ENCODE data around the gene AZIN2. TPM values are rescaled to one million over a fixed set of nuclear protein-coding genes. Genes with fewer than 3 reads are reported as not detected.

The AZIN2 gene
- polyA plus RNA-seq, 2 of the 4 experiments (the other 2 are of a cell fraction) = 1.6 to 1.9 TPM

GRCh38 chr1:33121728-33122127 lies 40.8 kb downstream of the AZIN2 start:
- no peak overlapping the region for H3K27ac ChIP-seq
- TF ChIP-seq BHLHE40 (IDR thresholded peaks at IDR 0.05; ENCODE audit: low read depth, low read length) (no peak), E2F6 (IDR thresholded peaks at IDR 0.05; ENCODE audit: borderline replicate concordance, low read depth) (no peak), RCOR1 (IDR thresholded peaks at IDR 0.05; ENCODE audit: low read depth, low read length) (no peak), HOXA7 (CRISPR knock-in tag; IDR thresholded peaks at IDR 0.05) (no peak), ZNF302 (CRISPR knock-in tag; IDR thresholded peaks at IDR 0.05) (no peak), ZC3H11A (IDR thresholded peaks at IDR 0.05) (no peak), RFX5 (IDR thresholded peaks at IDR 0.05) (no peak)

GRCh38 chr1:33122483-33123178 lies 41.7 kb downstream of the AZIN2 start:
- no peaks in the 10 kb centered on the region for H3K9me3 ChIP-seq
- H3K4me1 ChIP-seq = peaks cover 4% of the 10 kb centered on the region; the same call in 1 of the 3 replicates
- CTCF ChIA-PET = interaction anchor here (1.6 kb wide), 1 partner anchor 334 kb away, joined by 4 read pairs; no protein-coding TSS in a partner anchor
- TF ChIP-seq FOXS1 (CRISPR knock-in tag; IDR thresholded peaks at IDR 0.05) (no peak), TP53 (CRISPR knock-in tag; IDR thresholded peaks at IDR 0.05) (no peak), GATA3 (IDR thresholded peaks at IDR 0.05; ENCODE audit: borderline replicate concordance) (no peak), PHF8 (IDR thresholded peaks at IDR 0.05; ENCODE audit: borderline replicate concordance, low read depth) (no peak), KDM1A (IDR thresholded peaks at IDR 0.05; ENCODE audit: low read depth) (no peak), FOSB (CRISPR knock-in tag; IDR thresholded peaks at IDR 0.05) (no peak), CEBPB (IDR thresholded peaks at IDR 0.05) (no peak), MAZ (IDR thresholded peaks at IDR 0.05; ENCODE audit: borderline replicate concordance, low read depth, low read length) (no peak), JUNB (IDR thresholded peaks at IDR 0.05) (no peak), FOSL2 (IDR thresholded peaks at IDR 0.05) (no peak), FOSL2 (CRISPR knock-in tag; IDR thresholded peaks at IDR 0.05) (no peak), TFCP2L1 (CRISPR knock-in tag; IDR thresholded peaks at IDR 0.05) (no peak), MAFK (IDR thresholded peaks at IDR 0.05; ENCODE audit: partially characterized antibody) (no peak), MYC (IDR thresholded peaks at IDR 0.05; ENCODE audit: borderline replicate concordance, low read length) (no peak), ZNF302 (CRISPR knock-in tag; IDR thresholded peaks at IDR 0.05) (no peak), KDM5A (IDR thresholded peaks at IDR 0.05) (no peak), ZSCAN20 (CRISPR knock-in tag; IDR thresholded peaks at IDR 0.05) (no peak)
- TF ChIP-seq, protein P1, sequence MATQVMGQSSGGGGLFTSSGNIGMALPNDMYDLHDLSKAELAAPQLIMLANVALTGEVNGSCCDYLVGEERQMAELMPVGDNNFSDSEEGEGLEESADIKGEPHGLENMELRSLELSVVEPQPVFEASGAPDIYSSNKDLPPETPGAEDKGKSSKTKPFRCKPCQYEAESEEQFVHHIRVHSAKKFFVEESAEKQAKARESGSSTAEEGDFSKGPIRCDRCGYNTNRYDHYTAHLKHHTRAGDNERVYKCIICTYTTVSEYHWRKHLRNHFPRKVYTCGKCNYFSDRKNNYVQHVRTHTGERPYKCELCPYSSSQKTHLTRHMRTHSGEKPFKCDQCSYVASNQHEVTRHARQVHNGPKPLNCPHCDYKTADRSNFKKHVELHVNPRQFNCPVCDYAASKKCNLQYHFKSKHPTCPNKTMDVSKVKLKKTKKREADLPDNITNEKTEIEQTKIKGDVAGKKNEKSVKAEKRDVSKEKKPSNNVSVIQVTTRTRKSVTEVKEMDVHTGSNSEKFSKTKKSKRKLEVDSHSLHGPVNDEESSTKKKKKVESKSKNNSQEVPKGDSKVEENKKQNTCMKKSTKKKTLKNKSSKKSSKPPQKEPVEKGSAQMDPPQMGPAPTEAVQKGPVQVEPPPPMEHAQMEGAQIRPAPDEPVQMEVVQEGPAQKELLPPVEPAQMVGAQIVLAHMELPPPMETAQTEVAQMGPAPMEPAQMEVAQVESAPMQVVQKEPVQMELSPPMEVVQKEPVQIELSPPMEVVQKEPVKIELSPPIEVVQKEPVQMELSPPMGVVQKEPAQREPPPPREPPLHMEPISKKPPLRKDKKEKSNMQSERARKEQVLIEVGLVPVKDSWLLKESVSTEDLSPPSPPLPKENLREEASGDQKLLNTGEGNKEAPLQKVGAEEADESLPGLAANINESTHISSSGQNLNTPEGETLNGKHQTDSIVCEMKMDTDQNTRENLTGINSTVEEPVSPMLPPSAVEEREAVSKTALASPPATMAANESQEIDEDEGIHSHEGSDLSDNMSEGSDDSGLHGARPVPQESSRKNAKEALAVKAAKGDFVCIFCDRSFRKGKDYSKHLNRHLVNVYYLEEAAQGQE (IDR thresholded peaks at IDR 0.05) = no peak
- ATAC-seq (no peak), FAIRE-seq (no peak), DNase-seq (ENCODE audit: low read depth in 1 of 2, low spot score in 1 of 2) (no peak)
- no peak overlapping the region for H3K4me3 ChIP-seq
- no peak overlapping the region for H3K4me2 ChIP-seq
- POLR2A ChIA-PET = no interaction called here
- no peak overlapping the region for H3K27ac ChIP-seq
- WGBS (ENCODE audit: missing lambda C conversion rate) = 62% methylated on average over 7 of the region's 7 CpGs

More at GRCh38 chr1:33121728-33122127, 40.8 kb downstream of the AZIN2 start:
- WGBS (ENCODE audit: missing lambda C conversion rate) = 14% methylated on average over 4 of the region's 5 CpGs
- Histone ChIP-seq H3K4me1 (peaks cover 4% of the 10 kb centered on the region; the same call in 1 of the 3 replicates), H3K9me3 (no peaks in the 10 kb centered on the region), H3K4me2 (no peak overlapping the region), H3K4me3 (no peak overlapping the region)
- ATAC-seq (no peak), DNase-seq (ENCODE audit: low read depth in 1 of 2, low spot score in 1 of 2) (no peak), FAIRE-seq (no peak)
- ChIA-PET CTCF (no interaction called here), POLR2A (no interaction called here)
